ENCODE results near the gene PDE11A.

Gene PDE11A

DNA sequence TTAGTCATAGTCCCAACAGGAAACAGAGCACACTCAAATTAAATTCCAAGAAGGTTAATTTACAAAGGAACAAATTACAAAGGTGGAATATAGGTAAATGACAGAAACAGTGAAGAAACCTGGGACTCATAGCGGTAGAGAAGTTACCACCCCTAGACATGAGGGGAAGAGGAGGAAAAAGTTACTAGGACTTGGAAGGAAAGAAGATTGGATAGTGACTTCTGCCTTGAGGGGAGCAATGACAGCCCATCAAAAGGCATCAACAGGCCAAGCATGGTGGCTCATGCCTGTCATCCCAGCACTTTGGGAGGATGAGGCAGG, 2.4 kb upstream of the PDE11A start:
- no peak overlapping the region for H3K4me3 ChIP-seq (ENCODE audit: control insufficient read depth, low read depth, low read length)
- DNase-seq (ENCODE audit: low read depth): no peak
- TF ChIP-seq, protein P1, sequence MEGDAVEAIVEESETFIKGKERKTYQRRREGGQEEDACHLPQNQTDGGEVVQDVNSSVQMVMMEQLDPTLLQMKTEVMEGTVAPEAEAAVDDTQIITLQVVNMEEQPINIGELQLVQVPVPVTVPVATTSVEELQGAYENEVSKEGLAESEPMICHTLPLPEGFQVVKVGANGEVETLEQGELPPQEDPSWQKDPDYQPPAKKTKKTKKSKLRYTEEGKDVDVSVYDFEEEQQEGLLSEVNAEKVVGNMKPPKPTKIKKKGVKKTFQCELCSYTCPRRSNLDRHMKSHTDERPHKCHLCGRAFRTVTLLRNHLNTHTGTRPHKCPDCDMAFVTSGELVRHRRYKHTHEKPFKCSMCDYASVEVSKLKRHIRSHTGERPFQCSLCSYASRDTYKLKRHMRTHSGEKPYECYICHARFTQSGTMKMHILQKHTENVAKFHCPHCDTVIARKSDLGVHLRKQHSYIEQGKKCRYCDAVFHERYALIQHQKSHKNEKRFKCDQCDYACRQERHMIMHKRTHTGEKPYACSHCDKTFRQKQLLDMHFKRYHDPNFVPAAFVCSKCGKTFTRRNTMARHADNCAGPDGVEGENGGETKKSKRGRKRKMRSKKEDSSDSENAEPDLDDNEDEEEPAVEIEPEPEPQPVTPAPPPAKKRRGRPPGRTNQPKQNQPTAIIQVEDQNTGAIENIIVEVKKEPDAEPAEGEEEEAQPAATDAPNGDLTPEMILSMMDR (IDR thresholded peaks at IDR 0.05; ENCODE audit: control insufficient read depth, insufficient read depth, low read depth, low read length, missing control alignments): no peak

DNA sequence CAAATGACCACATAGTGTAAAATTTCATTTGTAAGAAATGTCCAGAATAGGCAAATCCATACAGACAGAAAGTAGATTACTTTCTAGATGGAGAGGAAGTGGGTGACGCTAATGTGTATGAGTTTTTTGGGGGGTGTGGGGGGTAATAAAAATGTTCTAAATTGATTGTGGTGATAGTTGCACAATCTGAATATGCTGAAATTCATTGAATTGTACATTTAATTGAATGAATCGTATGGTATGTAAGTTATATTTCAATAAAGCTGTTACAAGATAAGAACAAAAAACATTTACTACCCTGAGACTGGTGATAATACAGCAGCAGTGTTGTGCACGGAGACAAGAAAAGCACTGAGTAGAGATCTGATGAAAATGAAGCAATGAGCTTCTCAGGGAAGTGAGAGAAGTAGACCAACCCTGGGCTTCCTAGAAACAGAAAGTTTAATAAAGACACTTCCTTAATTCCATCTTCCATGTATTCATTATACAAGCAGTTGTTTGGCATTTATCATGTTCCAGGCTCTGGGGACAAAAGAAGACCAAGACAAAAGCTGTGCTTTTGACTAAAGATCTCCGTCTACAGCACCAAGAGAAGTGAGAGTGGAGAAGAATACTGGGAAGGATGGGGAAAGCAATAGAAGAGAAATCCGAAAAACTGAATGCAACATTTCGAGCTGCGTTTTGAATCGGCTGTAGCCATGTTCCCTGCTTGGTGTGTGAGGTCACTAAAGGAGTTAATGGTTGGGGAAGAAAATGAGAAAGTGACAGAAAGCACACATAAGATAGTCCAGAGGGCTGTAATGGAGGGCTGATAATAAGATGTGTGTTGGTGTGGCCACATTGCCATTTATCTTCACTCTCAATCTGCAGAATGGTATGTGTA, 1.8 kb upstream of the PDE11A start:
- no peak overlapping the region for H3K4me3 ChIP-seq (ENCODE audit: control insufficient read depth, low read depth, low read length)
- DNase-seq (ENCODE audit: low read depth): no peak
- TF ChIP-seq, protein P1 (IDR thresholded peaks at IDR 0.05; ENCODE audit: control insufficient read depth, insufficient read depth, low read depth, low read length, missing control alignments): no peak

DNA sequence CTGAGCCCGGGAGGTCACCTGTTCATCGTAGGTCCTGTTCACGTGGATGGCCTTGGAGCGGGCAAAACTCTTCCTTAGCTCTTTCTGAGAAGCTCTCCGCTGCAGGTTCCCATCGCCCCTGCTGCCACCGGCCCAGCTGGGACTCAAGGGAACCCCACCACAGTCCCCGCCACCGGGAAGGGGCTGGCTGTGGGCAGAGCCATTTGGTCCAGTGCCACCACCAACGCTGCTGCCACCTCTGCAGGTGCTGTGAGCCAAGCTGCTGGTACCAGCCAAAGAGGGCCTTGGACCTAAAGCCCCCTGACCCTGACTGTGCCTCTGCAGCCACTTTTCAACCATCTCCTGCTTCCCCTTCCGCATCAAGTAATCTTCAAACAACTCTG, 586 bp downstream of the PDE11A start:
- H3K4me3 ChIP-seq (ENCODE audit: control insufficient read depth, low read depth, low read length): peak overlapping the region; percentile 68; the same call in 1 of the 2 replicates
- TF ChIP-seq, protein P1 (IDR thresholded peaks at IDR 0.05; ENCODE audit: control insufficient read depth, insufficient read depth, low read depth, low read length, missing control alignments): no peak
- DNase-seq (ENCODE audit: low read depth): no peak

DNA sequence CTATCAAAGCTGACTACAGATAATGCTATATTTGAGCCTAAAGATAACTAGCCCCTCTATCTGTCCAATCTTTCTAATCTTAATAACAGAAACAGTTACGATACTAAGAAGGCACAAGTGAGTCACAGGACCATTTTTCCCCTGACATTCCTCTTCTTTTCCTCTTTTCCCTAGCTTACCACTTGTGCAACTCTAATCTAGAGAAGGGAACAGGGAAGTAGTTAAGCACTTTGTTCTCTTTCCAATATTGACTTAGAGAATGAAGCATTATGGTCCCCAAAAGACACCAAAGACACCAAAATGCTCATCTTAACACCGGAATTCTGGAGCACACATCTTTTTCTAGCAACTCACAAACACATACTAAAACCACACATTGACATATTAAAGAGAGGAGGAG, 1.8 kb downstream of the PDE11A start:
- H3K4me3 ChIP-seq (ENCODE audit: control insufficient read depth, low read depth, low read length): no peak overlapping the region
- TF ChIP-seq, protein P1 (IDR thresholded peaks at IDR 0.05; ENCODE audit: control insufficient read depth, insufficient read depth, low read depth, low read length, missing control alignments): no peak
- no peak for DNase-seq (ENCODE audit: low read depth)

DNA sequence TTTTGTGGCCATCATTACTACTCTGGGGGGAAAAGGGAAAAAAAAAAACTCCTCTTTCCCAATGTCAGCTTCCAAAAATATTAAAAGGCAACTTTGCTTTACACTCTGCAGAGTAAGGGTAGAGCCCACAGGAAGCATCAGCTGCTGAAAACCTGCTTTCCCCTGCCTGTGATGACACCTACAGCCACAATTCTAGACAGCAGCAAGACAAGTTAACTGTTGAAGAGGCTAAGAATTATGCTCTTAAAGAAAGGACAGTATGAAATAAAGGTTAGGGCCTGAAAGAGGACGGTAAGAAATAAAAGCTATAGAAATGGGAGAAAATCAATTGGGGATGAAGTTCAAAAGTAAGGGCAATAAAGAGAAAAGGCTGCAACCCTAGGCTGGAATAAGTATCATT, 3.0 kb downstream of the PDE11A start:
- TF ChIP-seq, protein P1 (IDR thresholded peaks at IDR 0.05; ENCODE audit: control insufficient read depth, insufficient read depth, low read depth, low read length, missing control alignments): peak; percentile 23
- no peak for DNase-seq (ENCODE audit: low read depth)
- H3K4me3 ChIP-seq (ENCODE audit: control insufficient read depth, low read depth, low read length): no peak overlapping the region

DNA sequence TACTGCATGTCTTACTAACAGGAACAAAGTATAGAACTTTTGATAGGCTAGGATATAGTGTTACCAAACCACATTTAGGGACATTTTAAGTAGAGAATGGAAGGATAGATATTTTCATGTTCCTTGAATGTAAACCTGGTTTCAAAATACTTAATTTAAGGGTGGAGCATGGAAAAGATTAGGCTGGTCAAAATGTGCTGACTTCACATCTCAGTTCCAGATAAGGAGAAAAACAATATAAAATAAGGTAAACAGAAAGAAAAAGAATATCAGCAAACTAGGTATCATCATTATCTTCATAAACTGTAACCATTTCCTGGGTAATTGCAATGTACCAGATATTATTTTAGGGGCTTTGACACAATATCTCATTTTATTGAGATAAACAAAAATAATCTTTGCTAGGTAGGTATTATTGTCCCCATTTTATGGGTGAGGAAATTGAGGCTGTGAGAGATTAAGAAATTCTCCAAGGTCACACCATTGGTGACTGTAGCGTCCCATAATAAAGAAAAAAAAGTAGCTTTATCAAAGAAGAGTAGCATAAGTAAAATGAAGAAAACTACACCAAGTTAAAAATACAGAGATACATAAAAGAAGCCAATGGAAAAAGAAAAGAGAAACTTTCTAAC, 3.6 kb downstream of the PDE11A start:
- TF ChIP-seq, protein P1 (IDR thresholded peaks at IDR 0.05; ENCODE audit: control insufficient read depth, insufficient read depth, low read depth, low read length, missing control alignments): no peak
- no peak for DNase-seq (ENCODE audit: low read depth)
- H3K4me3 ChIP-seq (ENCODE audit: control insufficient read depth, low read depth, low read length): no peak overlapping the region

Data from AG09309 (cell line).